Activated CD4-positive, alpha-beta T cell treated with anti-CD3 and anti-CD28 coated beads for 4 hours (primary cell): ENCODE data around the gene NDUFS4.
A peak's percentile ranks its signal among the peaks of the same experiment; 100 is the strongest.
"Not testable (repeated sequence)": the region's sequence is repeated elsewhere in the genome, so short reads cannot be mapped to it uniquely, and the experiment has no call there.

Source experiments
- DNase-seq, 2 donors: peaks; one replicate each; pipeline ENCODE4 v3.0.0-alpha.2; 2020

Gene NDUFS4

GRCh38 chr5:53560506-53561191, at the start of gene NDUFS4:
Gene NDUFS4, plus strand, starts transcription at chr5:53560639. Its CDS starts 24 bp downstream, at chr5:53560663.
- DNase-seq: peak; percentile 66 to 75

DNA sequence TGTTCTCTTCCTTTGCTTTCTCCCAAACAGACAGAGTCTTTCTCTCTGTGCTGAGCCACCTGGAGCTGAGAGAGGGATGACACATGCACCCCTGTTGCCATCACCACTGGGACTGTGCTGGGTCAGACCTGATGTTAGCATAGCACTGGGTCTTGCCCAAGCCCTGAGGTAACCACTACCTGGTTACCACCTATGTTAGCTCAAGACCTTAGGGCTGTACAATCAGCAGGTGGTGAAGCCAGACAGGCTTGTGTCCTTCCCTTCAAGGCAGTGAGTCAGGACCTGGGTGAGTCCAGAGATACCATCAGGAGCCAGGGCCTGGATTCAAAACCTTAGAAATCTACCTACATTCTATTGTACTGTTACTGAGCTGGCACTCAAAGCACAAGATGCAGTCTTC, 47.9 kb upstream of the NDUFS4 start:
- no peak for DNase-seq

DNA sequence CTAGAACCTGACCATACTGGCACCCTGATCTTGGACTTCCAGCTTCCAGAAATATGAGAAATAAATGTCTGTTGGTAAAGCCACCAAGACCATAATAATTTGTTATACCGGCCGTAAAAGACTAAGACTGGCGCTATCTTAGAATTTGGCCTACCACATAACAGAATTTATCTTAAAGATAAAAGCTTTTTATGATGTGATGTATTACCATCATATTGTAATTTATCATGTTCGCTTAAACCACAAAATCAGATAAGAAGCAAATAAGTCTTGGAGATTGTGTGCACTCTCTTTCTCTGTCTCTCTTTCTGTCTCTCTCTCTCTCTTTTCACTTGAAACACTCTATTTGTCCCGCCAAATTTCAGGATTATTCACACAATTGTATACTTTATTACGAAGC, 44.5 kb upstream of the NDUFS4 start:
- DNase-seq: no peak

DNA sequence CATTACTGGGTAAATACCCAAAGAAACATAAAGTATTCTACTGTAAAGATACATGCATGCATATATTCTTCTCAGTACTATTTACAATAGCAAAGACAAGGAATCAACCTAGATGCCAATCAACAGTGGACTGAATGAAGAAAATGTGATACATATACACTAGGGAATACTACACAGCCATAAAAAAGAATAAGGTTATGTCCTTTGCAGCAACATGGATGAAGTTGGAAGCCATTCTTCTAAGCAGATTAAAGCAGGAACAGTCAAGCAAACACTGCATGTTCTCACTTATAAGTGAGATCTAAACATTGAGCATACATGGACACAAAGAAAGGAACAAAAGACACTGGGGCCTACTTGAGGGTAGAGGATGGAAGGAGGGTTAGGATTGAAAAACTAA, 39.6 kb upstream of the NDUFS4 start:
- DNase-seq: no peak

- DNase-seq: no peak
Observed at GRCh38 chr5:53537711-53538110, 22.7 kb upstream of the NDUFS4 start.

GRCh38 chr5:53540739-53541138, 19.7 kb upstream of the NDUFS4 start:
- not testable (repeated sequence) for DNase-seq

- DNase-seq: no peak
Observed at GRCh38 chr5:53541859-53542258, 18.6 kb upstream of the NDUFS4 start.

- no peak for DNase-seq
Observed at GRCh38 chr5:53542926-53543325, 17.5 kb upstream of the NDUFS4 start.

GRCh38 chr5:53543401-53543800, 17.0 kb upstream of the NDUFS4 start:
- DNase-seq: no peak

DNA sequence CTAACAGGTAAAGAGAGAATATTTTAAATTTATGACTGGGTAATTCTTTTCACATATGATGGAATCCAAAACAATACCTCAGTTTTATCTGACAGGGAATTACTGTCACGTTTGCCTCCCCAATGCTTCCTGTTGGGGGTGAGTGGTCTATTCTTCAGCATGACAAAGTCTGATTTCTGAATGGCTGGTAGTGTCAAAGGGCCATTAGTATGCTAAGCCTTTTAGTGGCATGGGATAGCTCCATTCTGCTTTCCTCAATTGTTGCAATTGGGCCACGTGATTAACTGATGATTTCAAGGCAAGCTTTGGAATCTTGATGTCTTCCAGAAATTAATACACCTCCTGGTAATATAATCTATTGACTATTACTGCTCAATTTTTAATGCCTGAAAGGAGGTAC, 14.7 kb upstream of the NDUFS4 start:
- DNase-seq: no peak

DNA sequence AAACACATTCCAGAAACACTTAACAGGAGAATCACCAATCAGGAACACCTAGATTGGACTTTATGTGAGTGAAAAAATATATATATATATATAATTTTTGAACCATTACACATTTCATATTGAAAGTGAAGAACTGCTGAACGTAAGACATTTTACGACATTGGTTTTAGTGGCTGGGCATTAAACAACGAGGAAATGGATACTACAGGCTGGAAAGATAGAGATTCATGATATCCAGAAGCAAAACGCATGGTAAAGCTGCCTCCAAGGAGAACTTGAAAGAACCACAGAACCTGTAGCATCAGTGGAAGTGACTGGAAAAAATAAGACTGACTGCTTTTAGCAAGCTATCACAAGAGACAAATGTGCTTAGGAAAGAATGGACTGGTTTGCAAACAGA, 13.2 kb upstream of the NDUFS4 start:
- no peak for DNase-seq

- DNase-seq: not testable (repeated sequence)
Observed at GRCh38 chr5:53548501-53548900, 11.9 kb upstream of the NDUFS4 start.

DNA sequence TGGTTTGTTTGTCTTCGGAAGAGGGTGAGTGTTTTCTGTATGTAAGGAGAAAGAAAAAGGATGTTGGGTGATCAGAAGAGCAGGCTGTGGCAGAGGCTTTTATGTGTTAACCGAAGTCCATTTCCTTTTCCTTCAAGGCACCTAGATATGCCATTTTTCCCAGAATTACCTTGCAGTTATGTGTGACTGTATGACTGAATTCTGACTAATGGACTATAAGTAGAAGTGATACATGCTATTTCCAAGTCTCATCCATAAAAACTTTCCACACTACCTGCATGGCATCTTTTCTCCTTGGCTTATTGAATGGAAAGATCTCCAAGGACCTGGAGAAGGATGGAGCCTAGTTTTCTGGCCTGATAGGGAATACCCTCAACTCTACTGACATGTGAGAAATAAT, 10.6 kb upstream of the NDUFS4 start:
- DNase-seq: no peak

- DNase-seq: no peak
Observed at GRCh38 chr5:53552561-53552960, 7.9 kb upstream of the NDUFS4 start.

DNA sequence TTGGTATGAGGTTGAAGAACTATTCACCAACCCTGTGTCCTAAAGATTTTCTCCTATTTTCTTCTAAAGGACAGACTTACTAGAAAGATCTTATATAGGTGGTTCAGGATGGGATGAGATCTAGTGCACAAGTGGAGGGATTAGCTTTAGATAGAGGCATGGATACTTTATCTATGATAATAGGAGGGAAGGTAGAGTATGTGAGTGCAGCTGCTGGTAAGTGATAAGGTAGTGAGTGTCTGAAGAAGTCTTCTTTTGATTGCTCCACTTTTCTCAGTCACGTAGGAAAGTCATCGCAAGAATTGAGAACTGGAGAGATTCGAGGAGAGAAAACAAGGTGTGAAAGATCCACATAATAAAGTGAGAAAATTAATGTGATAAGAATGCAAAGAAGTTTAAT, 6.0 kb upstream of the NDUFS4 start:
- DNase-seq: no peak

GRCh38 chr5:53555160-53555559, 5.3 kb upstream of the NDUFS4 start:
- no peak for DNase-seq

DNA sequence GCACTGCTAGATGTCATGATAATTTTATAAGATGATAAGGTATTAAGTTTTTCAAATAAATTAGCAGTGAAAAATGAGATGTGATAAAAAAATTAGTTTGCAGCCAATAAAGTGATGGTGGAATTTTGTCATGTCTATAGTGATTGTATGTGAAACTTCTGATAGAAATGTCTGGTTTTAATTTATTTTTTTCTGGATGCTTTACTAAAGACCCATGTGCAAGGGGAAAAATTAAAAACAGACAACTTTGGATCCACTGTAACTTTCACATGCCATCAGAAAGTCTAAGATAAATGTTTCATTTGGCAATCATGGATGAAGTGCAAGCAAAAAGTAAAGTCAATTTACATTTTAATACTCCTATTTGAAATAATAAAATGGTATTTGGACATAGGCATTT, 4.4 kb upstream of the NDUFS4 start:
- no peak for DNase-seq

DNA sequence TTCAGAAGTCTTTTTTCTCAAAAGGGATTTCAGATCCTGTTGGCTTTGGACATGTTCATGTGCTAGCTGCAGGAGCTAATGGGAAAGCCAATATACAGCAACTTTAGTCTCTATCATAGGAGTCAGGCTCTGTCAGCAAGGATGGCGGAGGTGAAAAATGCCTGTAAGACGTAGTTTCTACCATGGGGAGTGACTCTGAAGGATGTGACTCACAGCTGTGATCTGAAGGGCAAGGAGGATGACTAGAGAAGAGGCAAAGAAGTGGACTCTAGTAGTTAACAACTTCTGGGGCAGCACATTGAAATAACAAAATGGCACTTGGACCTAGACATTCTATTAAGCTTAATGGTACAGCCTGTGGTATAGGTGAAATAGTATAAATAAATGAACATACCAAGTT, 3.1 kb upstream of the NDUFS4 start:
- DNase-seq: no peak

- DNase-seq: no peak
Observed at GRCh38 chr5:53558966-53559365, 1.5 kb upstream of the NDUFS4 start.

- no peak for DNase-seq
Observed at GRCh38 chr5:53560028-53560427, 411 bp upstream of the NDUFS4 start.

- no peak for DNase-seq
Observed at GRCh38 chr5:53568401-53568800, 8.0 kb downstream of the NDUFS4 start.

- no peak for DNase-seq
Observed at GRCh38 chr5:53568871-53569270, 8.4 kb downstream of the NDUFS4 start.

GRCh38 chr5:53569453-53569852, 9.0 kb downstream of the NDUFS4 start:
- no peak for DNase-seq

- DNase-seq: no peak
Observed at GRCh38 chr5:53571403-53571802, 11.0 kb downstream of the NDUFS4 start.

GRCh38 chr5:53575101-53575500, 14.7 kb downstream of the NDUFS4 start:
- no peak for DNase-seq
